Stimulated activated CD8-positive, alpha-beta memory T cell treated with anti-CD3 and anti-CD28 coated beads, Interleukin-12 subunit alpha, Interleukin-12 subunit beta, amount 100 ng/mL, for 1 hour (primary cell): ENCODE results near the gene RAI14.
"Not testable (repeated sequence)": the region's sequence is repeated elsewhere in the genome, so short reads cannot be mapped to it uniquely, and the experiment has no call there.

Experiments used
- DNase-seq: peaks from one replicate; pipeline ENCODE4 v3.0.0-alpha.2; 2020; ENCODE audit warnings: low read depth

The RAI14 gene

DNA sequence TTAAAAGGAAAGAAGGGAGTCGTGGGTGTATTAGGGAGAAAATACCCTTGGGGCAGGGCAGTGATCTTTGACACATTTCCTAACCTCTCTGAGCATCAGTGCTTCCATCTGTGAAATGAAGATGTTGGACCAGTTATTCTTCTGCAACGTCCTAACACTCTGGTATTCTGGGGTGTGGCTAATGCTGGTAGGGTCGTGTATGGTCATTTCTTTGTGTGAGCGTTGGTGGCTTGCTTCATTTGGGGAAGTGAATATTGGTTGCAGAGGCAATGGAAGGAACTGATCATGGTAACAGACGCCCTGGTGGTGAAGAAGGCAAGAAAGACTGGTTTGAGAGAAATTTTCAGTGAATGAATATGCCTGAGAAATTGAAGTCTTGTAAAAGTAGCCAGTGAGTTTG, 114.9 kb downstream of the RAI14 start:
- no peak for DNase-seq

DNA sequence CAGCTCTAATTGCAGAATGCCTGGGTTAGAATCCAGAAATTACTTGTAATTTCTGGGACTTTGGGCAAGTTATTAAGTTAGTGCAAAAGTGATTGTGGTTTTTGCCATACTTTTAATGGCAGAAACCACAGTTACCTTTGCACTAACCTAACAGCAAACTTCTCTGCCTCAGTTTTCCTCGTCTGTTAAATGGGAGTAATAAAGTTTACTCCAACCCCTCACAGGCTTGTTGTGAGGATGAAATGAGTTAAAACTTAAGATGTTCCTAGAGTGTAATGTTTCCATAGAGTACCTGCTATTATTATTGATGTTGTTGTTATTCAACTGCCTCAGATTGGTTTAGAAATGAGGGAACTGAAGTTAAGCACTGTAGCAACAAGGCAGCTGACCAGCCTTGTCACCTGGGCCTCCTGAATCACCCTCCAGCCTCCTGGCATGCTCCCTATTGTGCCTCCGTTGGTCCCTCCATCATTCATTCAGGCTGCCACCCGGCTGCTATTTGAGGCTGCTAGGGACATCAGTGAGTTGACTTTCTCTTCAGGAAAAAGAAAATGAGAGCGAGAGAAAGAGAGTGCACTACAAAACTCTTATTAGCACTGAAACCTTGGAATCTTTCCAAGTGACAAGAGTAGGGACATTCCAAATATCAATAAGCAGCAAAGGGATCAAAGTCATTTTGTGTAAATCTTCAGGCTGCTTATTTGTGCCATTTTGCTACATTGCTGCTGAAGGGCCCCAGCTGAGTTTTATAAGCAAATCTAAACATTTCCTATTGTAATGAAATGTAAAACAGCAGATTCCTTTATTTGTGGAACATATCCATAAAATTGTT, 116.4 kb downstream of the RAI14 start:
- no peak for DNase-seq

- no peak for DNase-seq
Observed at GRCh38 chr5:34774139-34774538, 118.0 kb downstream of the RAI14 start.

DNA sequence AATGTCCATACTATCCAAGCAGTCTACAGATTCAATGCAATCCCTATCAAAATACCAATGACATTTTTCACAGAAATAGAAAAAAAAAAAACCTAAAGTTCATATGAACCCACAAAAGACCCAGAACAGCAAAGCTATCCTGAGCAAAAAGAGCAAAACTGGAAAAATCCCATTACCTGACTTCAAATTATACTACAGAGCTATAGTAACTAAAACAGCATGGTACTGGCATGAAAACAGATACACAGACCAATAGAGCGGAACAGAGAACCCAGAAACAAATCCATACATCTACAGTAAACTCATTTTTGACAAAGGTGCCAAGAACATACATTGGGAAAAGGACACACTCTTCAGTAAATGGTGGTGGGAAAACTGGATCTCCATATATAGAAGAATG, 118.5 kb downstream of the RAI14 start:
- DNase-seq = not testable (repeated sequence)

DNA sequence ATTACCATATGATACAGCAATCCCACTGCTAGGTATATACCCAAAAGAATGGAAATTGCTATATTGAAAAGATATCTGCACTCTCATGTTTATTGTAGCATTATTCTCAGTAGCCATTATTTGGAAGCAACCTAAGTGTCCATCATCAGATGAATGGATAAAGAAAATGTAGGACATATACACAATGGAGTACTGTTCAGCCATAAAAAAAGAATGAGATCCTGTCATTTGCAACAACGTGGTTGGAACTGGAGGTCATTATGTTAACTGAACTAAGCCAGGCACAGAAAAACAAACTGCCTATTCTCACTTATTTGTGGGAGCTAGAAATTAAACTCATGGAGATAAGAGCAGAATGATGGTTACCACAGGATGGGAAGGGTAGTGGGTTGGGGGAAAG, 119.8 kb downstream of the RAI14 start:
- no peak for DNase-seq

DNA sequence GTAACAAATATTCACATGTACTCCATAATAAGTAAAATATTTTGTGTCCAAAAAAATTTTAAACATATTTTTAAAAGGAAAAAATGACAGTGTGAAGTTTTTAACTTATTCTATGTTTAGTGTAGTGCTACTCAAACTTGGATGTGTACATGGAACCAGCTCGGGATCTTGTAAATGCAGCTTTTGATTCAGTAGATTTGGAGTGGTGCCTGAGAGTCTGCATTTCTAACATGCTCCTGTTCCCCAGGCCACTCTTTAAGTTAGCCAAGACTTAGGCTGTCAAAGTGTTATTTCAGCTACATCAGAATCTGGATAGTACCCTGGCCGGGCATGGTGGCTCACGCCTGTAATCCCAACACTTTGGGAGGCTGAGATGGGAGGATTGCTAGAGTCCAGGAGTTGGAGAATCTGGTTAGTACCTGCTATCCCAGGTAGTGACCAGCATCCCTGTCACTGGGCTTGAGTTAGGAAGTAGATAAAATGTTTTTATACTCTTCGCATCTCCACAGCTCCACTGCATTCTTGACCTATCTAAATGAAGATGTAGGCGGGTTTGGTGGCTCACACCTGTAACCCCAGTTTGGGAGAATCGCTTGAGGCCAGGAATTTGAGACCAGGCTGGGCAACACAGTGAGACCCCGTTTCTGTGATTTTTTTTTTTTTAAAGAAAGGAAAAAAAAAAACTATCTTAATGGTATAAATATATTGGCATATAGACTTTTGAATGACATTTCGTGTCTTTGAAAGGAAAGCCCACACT, 122.1 kb downstream of the RAI14 start:
- DNase-seq = no peak

- DNase-seq = not testable (repeated sequence)
Observed at GRCh38 chr5:34783892-34784291, 127.8 kb downstream of the RAI14 start.

DNA sequence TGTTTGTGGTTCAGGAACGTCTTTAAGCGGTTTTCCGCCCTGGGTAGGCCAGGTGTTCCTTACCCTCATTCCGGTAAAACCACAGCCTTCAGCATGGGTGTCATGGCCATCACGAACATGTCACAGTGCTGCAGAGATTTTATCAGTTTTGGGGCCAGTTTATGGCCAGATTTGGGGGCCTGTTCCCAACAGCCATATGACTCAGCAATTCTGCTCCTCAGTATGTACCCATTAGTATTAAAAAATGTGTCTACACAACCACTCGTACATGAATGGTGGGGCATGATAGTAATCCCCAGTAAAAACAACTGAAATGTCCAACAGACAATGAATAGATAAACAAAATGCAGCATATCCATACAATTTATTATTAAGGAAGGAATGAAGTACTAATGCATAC, 130.9 kb downstream of the RAI14 start:
- DNase-seq = no peak

DNA sequence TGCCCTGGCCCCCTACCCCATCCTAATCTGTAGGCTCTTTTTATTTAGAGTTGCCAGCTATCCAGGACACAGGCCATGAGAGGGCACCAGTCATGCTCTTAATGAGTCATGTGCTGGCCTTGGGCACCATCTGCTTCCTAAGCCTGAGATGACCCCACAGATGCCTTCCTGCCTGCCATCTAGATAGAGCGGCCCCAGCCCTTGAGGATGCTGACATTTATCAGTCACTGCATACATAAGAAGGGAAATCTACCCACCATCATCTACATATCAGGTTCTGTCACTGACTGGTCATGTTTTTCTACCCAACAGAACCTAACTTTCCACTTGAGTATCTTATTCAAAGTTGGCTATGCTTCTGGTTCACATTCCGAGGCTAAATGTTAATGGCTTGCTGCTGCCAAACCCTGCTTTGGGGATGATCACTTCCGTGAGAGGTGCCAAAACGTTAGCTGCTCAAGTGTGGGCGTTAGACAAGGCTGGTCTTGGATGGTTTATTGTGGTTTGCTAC, 132.9 kb downstream of the RAI14 start:
- DNase-seq = no peak

- no peak for DNase-seq
Observed at GRCh38 chr5:34789639-34790038, 133.5 kb downstream of the RAI14 start.

DNA sequence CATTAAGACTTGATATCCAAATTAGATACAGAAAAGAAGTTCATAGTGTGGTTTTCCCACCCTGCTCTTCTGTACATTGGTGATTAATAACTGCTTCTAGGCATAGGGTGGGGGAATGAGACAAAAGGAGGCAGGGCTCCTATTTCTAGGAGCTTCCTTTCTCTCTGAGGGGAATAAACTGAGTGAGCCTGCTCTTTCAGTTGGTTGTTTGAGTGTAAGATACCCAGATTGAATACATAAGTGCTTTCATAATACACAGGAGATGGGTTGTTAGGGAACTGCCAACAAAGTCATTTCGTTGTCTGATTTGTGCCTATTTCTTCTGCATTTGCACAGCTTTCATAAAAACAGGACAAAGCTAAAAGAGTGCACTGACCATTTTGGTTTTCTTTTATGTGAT, 133.9 kb downstream of the RAI14 start:
- no peak for DNase-seq

- DNase-seq = no peak
Observed at GRCh38 chr5:34791761-34792244, 135.7 kb downstream of the RAI14 start.

- DNase-seq = no peak
Observed at GRCh38 chr5:34802834-34803563, 146.9 kb downstream of the RAI14 start.

DNA sequence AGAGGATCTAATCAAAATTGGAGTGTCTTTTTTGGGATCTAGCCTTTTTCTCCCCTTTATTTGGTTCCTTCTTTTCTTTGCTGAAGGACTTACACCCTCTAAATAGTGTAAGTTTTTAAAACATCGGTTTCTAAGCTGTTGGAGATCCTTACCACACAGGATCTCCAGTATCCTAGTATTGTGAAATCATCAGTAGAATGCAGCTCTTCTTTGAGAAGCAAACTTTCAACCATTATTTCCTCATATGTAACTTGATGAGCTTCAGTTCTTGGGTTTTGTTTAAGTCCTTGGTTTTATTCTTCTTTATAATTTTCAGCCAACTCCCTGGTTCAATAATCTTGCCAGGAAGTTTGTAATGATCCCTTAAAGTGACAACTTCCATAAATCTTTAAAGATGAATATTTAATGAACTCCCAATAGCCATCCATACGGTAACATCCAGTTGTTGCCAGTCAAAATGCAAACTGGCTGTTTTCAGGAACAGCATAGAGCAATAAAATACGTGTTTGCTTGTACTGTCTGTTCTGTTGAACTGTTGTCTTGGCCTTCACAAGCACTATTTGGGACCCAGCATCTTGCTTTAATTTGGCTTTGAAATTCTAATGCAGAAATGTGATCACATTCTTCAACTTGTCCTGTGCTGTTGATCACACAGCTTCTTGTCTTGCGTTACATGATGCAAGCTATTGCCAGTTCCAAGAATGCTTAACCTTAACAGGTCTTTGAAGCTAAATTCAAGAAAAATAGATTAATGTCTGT, 148.0 kb downstream of the RAI14 start:
- no peak for DNase-seq

DNA sequence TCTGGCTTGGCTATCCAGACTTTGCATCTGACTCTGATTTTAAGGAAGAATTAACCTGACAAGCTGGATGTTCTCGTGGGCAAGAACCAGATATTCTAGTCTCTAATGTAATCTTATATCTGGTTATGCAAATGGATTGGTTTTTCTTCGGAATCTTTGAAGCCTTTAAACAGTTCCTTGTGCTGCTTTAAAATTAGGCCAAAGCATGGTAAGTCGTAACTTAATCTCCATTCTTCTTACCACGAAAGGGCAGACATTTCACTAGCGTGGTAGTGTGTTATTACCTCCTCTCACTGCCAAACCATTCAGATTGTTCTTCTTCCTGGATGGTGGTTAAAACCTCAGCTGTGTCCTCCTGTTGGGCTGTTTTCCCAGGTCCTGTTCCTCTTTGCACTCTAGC, 148.8 kb downstream of the RAI14 start:
- DNase-seq = no peak

DNA sequence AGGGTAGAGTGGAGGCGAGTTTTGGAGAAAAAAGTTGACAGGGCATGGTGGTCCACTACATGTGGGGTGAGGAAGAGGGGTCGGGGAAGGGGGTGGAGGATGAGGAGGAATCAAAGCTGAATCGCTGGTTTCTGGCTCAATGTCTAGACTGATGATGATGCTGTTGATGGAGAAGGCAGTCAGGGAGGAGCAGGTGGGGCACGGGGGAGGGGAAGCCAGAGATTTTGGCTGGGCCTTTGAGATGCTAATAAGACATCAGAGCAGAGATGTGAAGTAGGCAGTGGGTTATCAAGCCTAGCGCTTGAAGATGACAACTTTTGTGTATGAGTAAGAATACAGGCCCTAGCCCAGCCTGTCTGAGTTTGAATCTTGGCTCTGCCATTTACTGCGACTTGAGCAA, 150.4 kb downstream of the RAI14 start:
- DNase-seq = no peak

DNA sequence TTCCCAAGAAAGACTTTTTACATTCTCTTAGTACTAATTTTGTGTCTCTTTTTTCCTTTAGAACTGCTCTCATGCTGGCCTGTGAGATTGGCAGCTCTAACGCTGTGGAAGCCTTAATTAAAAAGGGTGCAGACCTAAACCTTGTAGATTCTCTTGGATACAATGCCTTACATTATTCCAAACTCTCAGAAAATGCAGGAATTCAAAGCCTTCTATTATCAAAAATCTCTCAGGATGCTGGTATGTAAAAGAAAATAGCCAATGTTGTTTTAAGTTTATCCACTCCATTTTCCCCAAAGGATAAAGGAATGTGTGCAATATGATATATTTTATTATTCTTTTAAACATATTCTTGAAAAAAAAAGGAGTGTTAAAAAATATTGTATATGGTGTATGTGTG, 155.6 kb downstream of the RAI14 start:
- DNase-seq = no peak

DNA sequence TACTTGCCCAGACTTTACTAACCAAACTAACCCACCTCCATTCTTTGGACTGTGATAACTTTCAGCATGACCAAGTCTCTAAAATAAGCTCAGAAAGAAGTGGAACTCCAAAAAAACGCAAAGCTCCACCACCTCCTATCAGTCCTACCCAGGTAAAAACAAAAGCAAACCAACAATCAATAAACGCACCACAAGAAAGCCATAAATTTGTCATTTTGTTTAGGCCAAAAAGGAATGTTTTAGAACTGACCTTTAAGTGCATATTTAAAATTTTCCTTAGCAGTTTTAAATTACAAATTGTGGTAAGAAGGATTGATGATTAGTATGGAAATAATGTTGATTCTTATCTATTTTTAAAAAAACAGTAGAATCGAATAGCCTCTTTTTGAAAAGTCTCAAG, 157.4 kb downstream of the RAI14 start:
- DNase-seq = no peak

GRCh38 chr5:34817558-34818351, 161.6 kb downstream of the RAI14 start:
- DNase-seq = no peak

- no peak for DNase-seq
Observed at GRCh38 chr5:34818717-34819116, 162.6 kb downstream of the RAI14 start.

DNA sequence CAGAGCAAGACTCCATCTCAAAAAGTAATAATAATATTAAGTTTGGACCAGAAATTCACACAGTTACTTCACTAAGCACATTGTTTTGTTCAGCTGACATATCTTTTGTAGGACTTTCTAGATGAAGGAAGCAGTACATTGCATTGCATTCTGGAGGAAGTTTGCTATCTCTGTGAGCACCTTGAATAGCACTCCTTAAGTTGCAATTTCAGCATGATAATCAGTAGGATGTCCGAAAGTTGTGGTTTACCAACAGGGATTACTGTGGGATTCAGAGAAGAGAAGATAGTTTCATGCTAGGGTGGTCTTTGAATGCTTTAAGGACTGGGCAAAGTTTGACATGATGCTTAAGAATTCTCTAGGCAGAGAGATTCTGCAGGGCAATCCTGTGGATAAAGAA, 164.5 kb downstream of the RAI14 start:
- DNase-seq = no peak
